Measurements from ENCODE around the gene RPH3AL.
"Not testable (repeated sequence)": the region's sequence is repeated elsewhere in the genome, so short reads cannot be mapped to it uniquely, and the experiment has no call there.

Gene RPH3AL

DNA sequence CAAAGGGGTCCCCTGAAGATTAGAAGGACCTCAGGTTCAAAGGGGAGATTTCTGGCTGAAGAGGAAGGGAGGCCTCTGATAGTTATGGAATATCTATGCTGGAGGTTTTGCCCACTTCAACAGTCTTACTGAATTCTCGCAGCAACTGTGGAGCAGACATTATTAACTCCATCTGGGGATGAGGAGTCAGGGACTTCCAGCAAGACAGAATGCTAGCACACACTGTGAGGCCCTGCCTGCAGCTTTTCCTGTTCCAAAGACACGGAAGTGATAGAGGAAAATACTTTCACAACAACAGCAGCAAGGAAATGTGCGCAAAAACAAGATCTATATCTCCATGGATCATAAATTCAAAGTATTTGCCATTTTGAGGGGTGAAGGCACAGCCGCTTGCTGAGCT lies 72.8 kb downstream of the RPH3AL start:
- TF ChIP-seq CTCF (conservative IDR thresholded peaks at IDR 0.05): no peak
- no peak overlapping the region for H3K27ac ChIP-seq

DNA sequence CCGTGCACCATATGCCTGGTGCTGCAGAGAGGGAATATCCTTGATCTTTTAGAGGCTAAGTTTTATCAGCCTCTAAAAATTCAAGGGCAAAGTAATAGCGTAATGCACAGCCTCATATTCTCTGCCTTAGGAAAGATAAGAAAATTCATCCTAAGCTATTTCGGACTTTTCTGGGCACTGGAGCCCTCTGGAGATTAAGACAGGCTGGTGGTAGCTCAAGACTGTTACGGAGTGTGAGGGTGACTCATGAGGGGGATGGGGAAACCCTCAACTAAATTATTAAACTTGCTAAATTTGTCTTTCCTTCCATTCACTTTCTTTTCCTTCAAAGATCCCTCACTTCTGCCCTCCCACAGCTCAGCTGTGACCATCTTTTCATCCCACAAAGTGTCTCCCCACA lies 73.3 kb downstream of the RPH3AL start:
- no peak for TF ChIP-seq CTCF (conservative IDR thresholded peaks at IDR 0.05)
- no peak overlapping the region for H3K27ac ChIP-seq

- no peak overlapping the region for H3K27ac ChIP-seq
- no peak for TF ChIP-seq CTCF (conservative IDR thresholded peaks at IDR 0.05)
These were observed 73.9 kb downstream of the RPH3AL start for GRCh38 chr17:278676-279059.

GRCh38 chr17:278055-278675 lies 74.4 kb downstream of the RPH3AL start:
- no peak overlapping the region for H3K27ac ChIP-seq

GRCh38 chr17:274902-275301 lies 77.7 kb downstream of the RPH3AL start:
- H3K27ac ChIP-seq: no peak overlapping the region
- TF ChIP-seq CTCF (conservative IDR thresholded peaks at IDR 0.05): no peak

More at GRCh38 chr17:278055-278675, 74.4 kb downstream of the RPH3AL start:
- TF ChIP-seq CTCF (conservative IDR thresholded peaks at IDR 0.05): no peak

DNA sequence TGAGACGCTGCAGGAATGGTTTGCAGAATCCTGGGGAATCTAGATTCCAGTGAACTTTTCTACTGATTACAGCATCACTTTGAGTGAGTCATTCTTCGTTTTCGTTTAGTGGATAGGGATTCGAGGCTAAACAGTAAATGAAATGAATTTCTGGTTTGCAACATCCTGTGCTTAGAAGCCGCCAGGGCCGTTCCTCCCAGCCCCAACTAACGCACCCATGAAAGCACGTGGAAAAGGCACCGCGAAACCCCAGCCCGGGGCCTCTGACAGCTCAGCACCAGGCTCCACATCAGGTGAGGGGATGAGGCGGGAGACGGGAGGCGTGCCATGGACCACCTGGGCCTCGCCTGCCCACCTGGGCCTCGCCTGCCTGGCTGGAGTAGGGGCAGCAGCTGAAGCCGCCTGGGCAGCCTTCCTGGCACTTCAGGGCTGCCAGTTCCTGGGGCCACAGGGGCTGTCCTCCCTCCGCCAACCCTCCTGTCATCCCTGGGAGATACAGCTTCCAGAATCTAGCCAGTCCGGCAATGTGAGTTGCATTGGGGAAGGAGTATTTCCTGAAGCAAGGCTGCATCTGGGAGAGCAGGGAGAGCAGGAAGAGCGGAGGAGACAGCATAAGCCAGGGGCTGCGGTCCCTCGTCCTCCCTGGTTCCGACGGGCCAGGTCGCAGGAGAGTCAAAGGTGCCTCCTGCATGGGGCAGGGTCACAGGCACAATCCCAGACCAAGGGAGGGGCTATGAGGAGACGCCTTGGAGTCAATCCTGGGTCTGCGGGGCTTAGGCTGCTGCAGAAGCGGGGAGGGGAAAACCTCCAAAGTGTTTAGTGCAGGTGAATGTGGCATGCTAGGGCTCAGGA lies 78.4 kb downstream of the RPH3AL start:
- TF ChIP-seq CTCF (conservative IDR thresholded peaks at IDR 0.05): no peak
- H3K27ac ChIP-seq: no peak overlapping the region

- not testable (repeated sequence) for H3K27ac ChIP-seq
These were observed 79.8 kb downstream of the RPH3AL start for GRCh38 chr17:272856-273255.

GRCh38 chr17:271928-272623 lies 80.5 kb downstream of the RPH3AL start:
- H3K27ac ChIP-seq: not testable (repeated sequence)

Measured in VCaP (cell line).